Urinary bladder (tissue), 4 donors: ENCODE measurements around the gene VSIR. TPM values are rescaled to one million over a fixed set of nuclear protein-coding genes. Genes with fewer than 3 reads are reported as not detected.

Source experiments
- DNase-seq: peaks from one replicate; pipeline ENCODE4 v3.0.0-alpha.2; 2015; ENCODE audit errors: extremely low spot score
- H3K27ac ChIP-seq: one replicate; pipeline ENCODE4 v1.5.1; 2013; ENCODE audit warnings: low read depth, mild to moderate bottlenecking, moderate library complexity
- H3K36me3 ChIP-seq: one replicate; pipeline ENCODE4 v1.6.1; 2013; ENCODE audit warnings: mild to moderate bottlenecking, moderate library complexity; ENCODE audit not compliant: insufficient read depth
- H3K4me1 ChIP-seq: one replicate; pipeline ENCODE4 v1.6.1; 2013; ENCODE audit warnings: mild to moderate bottlenecking, moderate library complexity; ENCODE audit not compliant: insufficient read depth
- H3K4me3 ChIP-seq: one replicate; pipeline ENCODE4 v1.5.1; 2013; ENCODE audit warnings: low read depth, low read length
- WGBS: extraction: QIAGEN DNeasy Blood & Tissue Kit; methylation state at CpG from one replicate; pipeline ENCODE4 v1.1.7; 2013; 5-methylcytosine and 5-hydroxymethylcytosine counted together
- polyA plus RNA-seq: library from polyadenylated mRNA; stranded (reverse); fragments of 200-250 nt; gene quantifications from one replicate; pipeline ENCODE4 v1.2.3, GENCODE V29; 2013
- total RNA-seq: library from RNA; depleted of rRNA; stranded (reverse); fragments of >200 nt; gene quantifications from one replicate; pipeline ENCODE4 v1.2.3, GENCODE V29; 2014
- donor health status: healthy with polysubstance abuse.
- donor health status: healthy.

The VSIR gene
- total RNA-seq (24.9 TPM), polyA plus RNA-seq (59.6 TPM)

DNA sequence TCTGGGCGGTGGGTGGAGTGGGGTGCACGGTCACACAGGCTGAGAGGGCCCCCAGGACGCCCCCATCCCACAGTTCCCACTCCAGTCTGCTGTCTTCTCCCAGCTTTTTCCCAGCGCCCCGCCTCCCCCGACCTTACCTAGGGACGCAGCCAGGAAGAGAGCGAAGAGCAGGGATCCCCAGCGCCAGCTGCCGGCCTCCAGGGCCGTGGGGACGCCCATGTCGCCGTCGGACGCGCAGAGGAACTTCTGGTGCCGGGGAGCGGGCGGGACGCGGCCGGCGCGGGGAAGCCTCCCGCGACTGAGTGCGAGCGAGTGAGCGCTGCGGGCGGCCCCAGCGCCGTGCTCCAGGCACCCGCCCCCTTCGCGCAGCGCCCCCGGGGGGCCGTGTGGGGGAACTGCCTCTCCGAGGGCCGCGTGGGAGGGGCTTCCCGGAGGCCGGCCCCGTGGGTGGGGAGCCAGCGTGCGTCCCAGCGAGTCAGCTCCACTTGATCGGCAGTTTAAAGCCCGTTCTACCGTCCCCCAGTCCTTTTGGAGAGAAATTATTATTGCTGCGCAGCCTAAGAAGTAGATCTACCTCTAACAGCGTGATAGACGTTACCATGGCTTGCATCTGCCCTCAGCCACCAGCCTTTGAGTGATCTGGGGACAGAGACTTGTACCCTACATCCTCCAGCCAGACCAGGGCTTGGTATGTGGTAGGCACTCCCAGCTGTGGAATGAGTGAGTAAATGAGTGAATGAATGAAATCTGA lies at the start of gene VSIR:
Gene VSIR, minus strand, starts transcription at position 300 of the 751 bp plus-strand sequence. Its CDS starts 81 bp downstream, at position 219.
- no peaks in the 10 kb centered on the region for H3K4me1 ChIP-seq
- under 1% methylated on average over 55 of the region's 55 CpGs for WGBS

DNA sequence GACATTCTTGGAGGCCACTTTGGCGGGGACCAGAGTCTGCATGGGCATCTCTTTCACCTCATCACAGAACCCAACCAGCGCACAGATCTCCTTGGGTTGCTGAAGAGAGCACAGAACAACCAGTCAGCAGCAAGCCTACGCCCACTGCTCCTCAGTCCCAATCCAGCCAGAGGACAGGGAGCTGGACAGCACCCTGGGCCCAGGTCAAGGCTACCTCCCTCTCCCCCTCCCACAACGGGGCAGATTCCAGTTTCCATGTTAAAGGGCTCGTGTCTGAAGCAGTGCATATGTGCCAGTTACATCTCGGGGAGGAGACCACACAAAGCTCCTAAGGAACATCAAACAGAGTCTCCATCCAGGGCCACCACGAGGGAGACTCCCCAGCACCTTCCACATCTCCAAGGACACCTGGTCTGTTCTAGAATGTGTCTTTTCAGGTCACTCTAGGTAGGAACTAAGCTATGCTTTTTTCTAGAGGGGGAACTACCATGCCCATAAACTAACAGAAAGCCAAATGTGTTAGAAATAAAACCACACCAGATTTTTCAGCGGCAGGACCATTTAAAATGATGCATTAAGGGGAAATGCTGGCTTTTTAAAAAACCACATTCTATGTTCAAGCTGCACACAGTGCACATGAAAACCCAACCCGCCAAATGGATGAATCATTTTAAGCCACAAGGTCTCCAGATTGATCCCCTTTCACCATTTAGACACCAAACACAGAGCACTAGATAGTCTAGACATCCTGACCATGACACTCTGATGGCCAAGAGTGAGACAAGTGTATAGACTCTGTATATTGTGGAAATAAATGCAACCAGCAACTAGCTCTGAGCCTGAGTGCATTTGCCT lies 48.8 kb upstream of the VSIR start:
- WGBS, result 88% methylated on average over 9 of the region's 9 CpGs
- no peak overlapping the region for H3K27ac ChIP-seq

More for the DNA sequence above, at the start of gene VSIR:
- peak within 1 kb of the TSS; percentile 78 for H3K4me3 ChIP-seq
- peak; percentile 59 for DNase-seq
- H3K27ac ChIP-seq, result peak within 1 kb of the TSS; percentile 96
- H3K36me3 ChIP-seq, result no peaks in the 10 kb centered on the region

DNA sequence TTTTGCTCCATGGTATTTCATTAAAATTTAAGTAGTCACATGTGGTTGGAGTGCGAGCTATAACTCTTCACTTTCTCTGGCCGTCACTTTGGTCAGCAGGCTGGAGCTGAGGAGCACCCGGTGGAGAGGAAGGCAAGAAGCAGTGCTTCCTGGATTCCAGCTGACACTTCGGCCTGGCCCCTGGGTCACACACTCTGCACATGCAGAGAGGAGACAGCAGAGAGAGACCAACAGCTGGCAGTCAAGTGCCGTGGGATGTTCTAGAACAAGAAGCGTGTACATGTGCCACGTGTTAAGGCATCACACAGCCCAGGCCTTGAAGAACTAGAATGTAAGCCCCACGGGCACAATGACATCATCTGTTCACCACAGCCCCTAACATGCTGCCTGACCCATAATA lies 47.6 kb upstream of the VSIR start:
- no peak for DNase-seq
- WGBS, result 88% methylated on average over 8 of the region's 8 CpGs
- H3K4me3 ChIP-seq, result no peak overlapping the region
- peaks cover 23% of the 10 kb centered on the region for H3K36me3 ChIP-seq
- H3K27ac ChIP-seq, result no peak overlapping the region
- no peaks in the 10 kb centered on the region for H3K4me1 ChIP-seq

More for the DNA sequence above, 48.8 kb upstream of the VSIR start:
- peaks cover 23% of the 10 kb centered on the region for H3K36me3 ChIP-seq
- H3K4me1 ChIP-seq, result no peaks in the 10 kb centered on the region
- no peak for DNase-seq
- H3K4me3 ChIP-seq, result no peak overlapping the region

DNA sequence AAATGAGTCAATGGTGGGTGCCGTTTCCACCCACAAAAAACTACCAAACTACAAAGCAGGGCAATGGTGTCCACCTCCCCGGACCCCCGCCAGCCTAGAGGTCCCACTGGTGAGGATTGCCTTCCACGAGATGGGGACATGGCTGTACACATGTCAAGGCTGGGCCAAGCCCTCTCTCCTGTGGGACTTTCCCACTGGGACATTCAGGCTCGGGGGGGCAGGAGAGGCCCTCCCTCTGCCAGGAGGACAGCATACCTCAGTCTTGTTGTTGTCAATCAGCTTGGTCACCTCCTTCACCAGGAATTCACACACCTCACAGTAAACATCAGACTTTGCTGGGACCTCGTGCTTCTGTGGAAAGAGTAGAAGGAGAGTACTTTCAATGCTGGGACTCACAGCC lies 46.7 kb upstream of the VSIR start:
- DNase-seq, result no peak
- 89% methylated on average over 6 of the region's 6 CpGs for WGBS
- peaks cover 18% of the 10 kb centered on the region for H3K36me3 ChIP-seq
- H3K4me3 ChIP-seq, result no peak overlapping the region
- no peak overlapping the region for H3K27ac ChIP-seq
- H3K4me1 ChIP-seq, result no peaks in the 10 kb centered on the region

DNA sequence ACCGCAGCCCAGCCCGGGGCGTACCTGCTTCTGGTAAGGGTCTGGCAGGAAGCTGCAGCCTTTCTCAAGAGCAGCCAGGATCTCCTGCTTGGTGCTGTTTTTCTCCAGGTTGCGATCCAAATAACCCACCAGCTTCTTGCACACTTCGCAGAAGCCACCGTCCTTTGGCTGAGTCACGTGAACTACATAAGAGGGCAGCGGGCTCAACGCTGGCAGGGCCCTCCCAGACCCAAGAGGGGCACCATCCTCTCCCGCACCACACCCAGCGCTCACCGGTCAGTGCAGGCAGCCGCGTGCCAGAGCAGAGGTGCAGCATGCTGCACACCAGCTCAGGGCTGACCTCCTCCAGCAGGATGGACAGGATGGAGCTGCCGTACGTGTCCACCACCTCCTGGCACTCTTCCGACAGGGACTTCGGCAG lies 46.1 kb upstream of the VSIR start:
- no peaks in the 10 kb centered on the region for H3K4me1 ChIP-seq
- DNase-seq, result no peak
- no peak overlapping the region for H3K4me3 ChIP-seq
- WGBS, result 96% methylated on average over 18 of the region's 18 CpGs
- peaks cover 18% of the 10 kb centered on the region for H3K36me3 ChIP-seq
- no peak overlapping the region for H3K27ac ChIP-seq

DNA sequence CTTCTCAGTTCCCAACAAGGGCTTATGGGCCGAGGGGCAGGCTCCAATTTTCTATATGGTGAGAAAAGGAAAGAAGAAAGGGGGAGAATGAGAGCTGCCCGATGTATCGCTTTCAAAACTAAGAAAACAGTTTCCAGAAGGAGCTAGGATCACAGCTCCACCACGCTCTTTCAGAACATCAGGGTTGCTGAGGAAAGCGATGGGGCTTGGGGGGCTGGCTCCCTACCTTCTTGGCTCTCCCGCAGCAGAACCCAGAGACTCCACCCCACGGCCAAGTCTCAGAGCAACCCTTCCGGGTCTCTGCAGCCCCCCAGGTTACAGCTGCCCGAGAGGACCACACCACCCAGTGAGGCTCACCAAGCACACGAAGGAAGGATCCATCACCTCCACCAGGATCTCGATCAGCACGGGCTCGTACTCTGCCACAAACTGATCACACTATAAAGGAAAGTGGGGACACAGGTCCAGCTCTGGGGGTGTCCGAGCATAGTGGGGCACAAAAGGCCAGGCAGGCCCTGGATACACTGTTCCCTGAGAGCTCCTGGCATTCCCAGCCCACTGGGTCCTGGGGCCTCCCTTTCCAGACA lies 45.4 kb upstream of the VSIR start:
- no peak overlapping the region for H3K27ac ChIP-seq
- no peak for DNase-seq
- peaks cover 15% of the 10 kb centered on the region for H3K36me3 ChIP-seq

DNA sequence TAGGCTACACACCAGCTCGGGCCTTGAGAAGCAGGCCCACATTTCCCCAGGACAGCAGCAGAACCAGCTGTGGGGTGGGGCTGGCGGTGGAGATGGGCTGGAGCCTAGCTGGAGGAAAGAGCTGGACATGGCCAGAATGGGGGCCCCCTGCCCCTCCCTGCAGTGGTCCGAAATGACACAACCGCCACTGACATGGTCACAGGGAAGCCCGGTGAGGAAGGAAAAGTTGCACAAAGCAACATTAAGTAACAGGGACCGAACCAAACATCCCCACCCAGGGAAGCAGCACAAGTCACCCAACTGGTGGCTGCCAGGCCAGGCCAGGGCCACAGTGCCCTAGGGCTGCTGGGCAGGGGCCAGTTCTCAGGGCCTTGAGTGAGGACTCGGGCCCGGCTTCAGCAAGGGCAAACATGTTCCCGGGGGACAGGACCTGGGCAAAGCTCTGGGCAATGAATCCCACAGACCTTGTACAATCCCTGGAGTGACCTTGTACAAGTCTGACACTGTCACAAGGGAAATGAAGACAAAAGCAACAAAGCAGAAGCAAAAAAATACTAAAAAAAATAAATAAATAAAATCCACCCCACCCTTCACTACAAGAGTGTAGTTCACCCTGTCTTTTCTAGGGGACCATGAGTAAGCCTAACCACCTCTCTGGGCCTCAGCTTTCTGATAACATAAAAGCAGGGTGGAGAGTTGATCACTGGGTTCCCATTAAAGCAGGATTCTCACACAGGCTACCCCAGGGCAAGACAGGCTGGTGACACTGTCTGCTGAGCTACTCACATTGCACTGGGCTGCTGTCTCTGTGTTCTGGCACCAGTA lies 44.7 kb upstream of the VSIR start:
- peaks cover 13% of the 10 kb centered on the region for H3K36me3 ChIP-seq
- H3K27ac ChIP-seq, result peak overlapping the region; percentile 33
- H3K4me1 ChIP-seq, result no peaks in the 10 kb centered on the region
- no peak for DNase-seq
- WGBS, result 81% methylated on average over 9 of the region's 9 CpGs
- H3K4me3 ChIP-seq, result no peak overlapping the region

More for the DNA sequence above, 45.4 kb upstream of the VSIR start:
- no peaks in the 10 kb centered on the region for H3K4me1 ChIP-seq
- no peak overlapping the region for H3K4me3 ChIP-seq
- WGBS, result 85% methylated on average over 14 of the region's 14 CpGs

DNA sequence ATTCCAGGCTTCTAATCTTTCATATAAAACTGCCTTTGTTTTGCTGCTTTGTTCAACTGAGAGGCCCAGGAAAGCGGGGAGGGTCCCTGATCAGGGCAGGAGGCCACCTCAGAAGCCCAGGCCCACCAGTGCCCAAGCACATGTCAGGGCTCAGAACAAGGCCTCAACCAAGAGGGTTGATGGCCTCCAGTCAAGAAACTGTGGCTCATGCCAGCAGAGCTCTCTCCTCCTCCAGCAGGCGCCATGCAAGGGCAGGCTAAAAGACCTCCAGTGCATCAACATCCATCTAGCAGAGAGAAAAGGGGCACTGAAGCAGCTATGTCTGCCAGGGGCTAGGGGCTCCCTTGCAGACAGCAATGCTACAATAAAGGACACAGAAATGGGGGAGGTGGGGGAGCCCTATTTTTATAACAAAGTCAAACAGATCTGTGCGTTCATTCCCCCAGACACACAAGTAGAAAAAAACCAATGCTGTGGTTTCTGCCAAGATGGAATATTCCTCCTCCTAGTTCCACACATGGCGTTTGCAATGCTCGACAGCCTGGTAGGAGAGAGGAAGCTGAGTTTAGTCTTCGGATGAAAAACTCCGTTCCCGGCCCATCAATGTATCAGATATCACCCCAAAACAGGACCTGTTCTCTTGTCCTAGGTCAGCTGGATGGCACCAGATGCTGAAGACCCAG lies 43.8 kb upstream of the VSIR start:
- peaks cover 13% of the 10 kb centered on the region for H3K36me3 ChIP-seq
- 87% methylated on average over 8 of the region's 8 CpGs for WGBS
- no peak overlapping the region for H3K27ac ChIP-seq
- no peak for DNase-seq
- no peak overlapping the region for H3K4me3 ChIP-seq
- H3K4me1 ChIP-seq, result no peaks in the 10 kb centered on the region

DNA sequence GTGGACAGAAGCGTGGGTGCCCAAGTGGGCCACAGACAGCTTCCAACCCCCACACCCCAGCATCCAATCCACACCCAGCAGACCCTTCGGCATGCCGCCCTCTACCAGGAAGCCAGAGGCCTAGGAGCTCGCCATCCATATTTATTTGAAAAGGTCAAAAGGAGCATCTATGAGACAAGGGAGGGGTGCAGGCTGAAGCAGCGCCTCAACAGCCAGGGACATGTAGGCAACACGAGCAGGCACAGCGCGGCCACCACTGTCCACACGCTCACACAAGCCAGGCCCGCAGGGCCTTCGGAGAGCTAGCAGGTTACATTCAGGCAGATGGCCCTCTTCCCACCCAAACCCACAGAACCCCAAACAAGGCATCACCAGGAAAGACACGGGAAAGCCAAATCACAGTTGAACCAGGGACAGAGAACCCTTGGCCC lies 43.1 kb upstream of the VSIR start:
- Histone ChIP-seq H3K4me3 (no peak overlapping the region), H3K36me3 (peaks cover 8% of the 10 kb centered on the region), H3K4me1 (no peaks in the 10 kb centered on the region), H3K27ac (no peak overlapping the region)
- no peak for DNase-seq
- 89% methylated on average over 12 of the region's 12 CpGs for WGBS

DNA sequence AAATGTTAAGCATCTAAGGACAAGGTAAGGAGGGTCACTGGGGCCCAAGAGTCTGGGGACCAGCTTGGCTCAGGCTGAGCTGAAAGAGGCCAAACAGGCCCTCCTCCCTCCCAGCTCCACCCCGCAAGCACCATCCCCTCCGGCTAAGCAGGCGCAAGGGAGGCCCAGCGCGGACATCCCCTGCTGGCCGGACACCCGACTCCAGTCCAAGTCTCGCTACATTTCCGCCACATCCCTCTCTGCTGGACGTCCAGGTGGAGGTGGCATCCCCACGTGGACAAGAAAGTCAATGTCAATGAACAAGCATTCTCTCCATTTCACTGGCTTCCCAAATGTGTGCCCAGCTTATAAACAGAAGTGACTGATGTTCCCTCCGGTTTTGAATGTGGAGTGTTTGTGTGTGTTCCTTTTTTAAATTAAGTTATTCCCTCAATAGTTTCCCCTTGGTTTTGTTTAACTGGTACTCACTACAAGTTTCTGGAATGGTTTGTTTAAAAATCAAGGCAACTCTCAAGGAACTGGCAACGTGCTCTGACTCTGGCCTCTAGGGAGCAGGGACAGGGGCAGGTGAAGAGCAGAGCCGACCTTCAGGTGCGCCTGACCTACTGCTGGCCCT lies 42.3 kb upstream of the VSIR start:
- peaks cover 6% of the 10 kb centered on the region for H3K36me3 ChIP-seq

DNA sequence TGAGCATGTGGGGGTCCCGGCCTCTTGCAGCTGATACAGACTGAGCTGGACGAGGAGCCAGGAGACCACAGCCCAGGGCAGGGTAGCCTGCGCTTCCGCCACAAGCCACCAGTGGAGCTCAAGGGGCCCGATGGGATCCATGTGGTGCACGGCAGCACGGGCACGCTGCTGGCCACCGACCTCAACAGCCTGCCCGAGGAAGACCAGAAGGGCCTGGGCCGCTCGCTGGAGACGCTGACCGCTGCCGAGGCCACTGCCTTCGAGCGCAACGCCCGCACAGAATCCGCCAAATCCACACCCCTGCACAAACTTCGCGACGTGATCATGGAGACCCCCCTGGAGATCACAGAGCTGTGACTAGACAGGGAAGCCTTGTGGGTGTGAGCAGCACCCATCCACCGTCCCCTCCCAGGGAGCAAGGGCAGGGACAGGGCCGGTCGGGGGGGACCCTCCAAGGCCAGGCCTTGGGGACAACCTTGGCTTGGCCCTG lies 41.6 kb upstream of the VSIR start:
- Histone ChIP-seq H3K27ac (no peak overlapping the region), H3K4me3 (no peak overlapping the region), H3K4me1 (no peaks in the 10 kb centered on the region), H3K36me3 (peaks cover 6% of the 10 kb centered on the region)
- no peak for DNase-seq
- 90% methylated on average over 26 of the region's 26 CpGs for WGBS

More for the DNA sequence above, 42.3 kb upstream of the VSIR start:
- Histone ChIP-seq H3K4me1 (no peaks in the 10 kb centered on the region), H3K27ac (no peak overlapping the region), H3K4me3 (no peak overlapping the region)
- no peak for DNase-seq
- 82% methylated on average over 15 of the region's 15 CpGs for WGBS

DNA sequence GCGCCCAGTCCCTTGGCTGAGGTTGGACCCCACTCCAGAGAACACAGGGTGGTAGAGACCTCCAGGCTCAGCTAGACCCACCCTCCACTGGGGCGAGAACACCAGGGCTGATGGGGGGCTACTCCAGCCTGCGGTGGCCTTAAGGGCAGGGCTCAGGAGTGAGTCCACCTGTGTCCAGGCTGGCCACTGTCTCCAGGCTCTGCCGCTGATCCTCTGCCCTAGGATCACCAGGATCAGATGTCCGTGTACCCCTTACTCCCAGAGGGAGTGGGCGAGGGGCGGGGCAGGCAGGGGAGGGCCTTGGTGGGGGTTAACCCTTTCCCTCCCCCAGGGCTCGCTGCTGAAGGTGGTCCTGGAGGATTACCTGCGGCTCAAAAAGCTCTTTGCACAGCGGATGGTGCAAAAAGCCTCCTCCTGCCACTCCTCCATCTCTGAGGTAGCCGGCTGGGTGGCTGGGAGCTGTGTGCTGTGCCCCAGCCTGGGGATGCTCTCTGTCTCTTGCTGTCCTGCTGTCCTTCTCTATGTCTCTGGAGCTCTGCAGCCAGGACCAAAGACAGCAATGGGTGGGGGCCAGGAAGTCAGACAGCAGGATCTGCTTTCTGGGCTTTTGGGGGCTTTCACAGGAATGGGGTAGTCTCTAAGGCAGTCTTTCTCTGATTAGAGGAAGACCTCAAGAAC lies 39.7 kb upstream of the VSIR start:
- Histone ChIP-seq H3K36me3 (peaks cover 4% of the 10 kb centered on the region), H3K27ac (no peak overlapping the region), H3K4me3 (no peak overlapping the region), H3K4me1 (no peaks in the 10 kb centered on the region)
- WGBS, result 53% methylated on average over 11 of the region's 11 CpGs
- no peak for DNase-seq
